HepG2 (cell line): ENCODE data around the gene NUDCD3. TPM values are rescaled to one million over a fixed set of nuclear protein-coding genes. Genes with fewer than 3 reads are reported as not detected.

Experiments
- ATAC-seq: fragments of 200-7000 bp; cut with Tn5 transposase; 3 replicates; pipeline ENCODE4 v1.9.1; 2020; ENCODE audit warnings: mild to moderate bottlenecking, moderate library complexity
- BruUV-seq: library from RNA; stranded (reverse); fragments of 400-500 nt; replicated peaks from 2 replicates; lab custom pipeline; 2021; lab: Mats Ljungman, UMichigan
- CTCF ChIA-PET: fragments of 300-600 bp; formaldehyde crosslinking; extraction: SDS; loops from one replicate; lab custom pipeline; 2021; ENCODE audit warnings: low total read pairs, inconsistent platforms, low intra/inter-chr PET ratio; lab: Yijun Ruan, JAX
- POLR2A ChIA-PET: fragments of 350-600 bp; sonication (Branson Sonifier 250); formaldehyde crosslinking; loops from one replicate; lab custom pipeline; 2020; ENCODE audit warnings: antibody characterized with exemption, inconsistent platforms; lab: Yijun Ruan, JAX
- DNase-seq: peaks from one replicate; pipeline ENCODE4 v3.0.0-alpha.2; 2015; ENCODE audit warnings: low spot score
- FAIRE-seq: peaks from 3 replicates; lab custom pipeline; 2011; peaks lifted over from hg19 to GRCh38; lab: Jason Lieb, UNC
- H2AFZ ChIP-seq: one replicate; pipeline ENCODE4 v1.6.1; 2011; ENCODE audit warnings: low read length, inconsistent platforms
- H3K27ac ChIP-seq: fragments of 300-600 bp; 3 replicates; pipeline ENCODE4 v1.8.0; 2011; ENCODE audit warnings: mixed run types, mild to moderate bottlenecking, mixed read lengths, low read length, inconsistent platforms; ENCODE audit not compliant: insufficient read depth; ENCODE audit errors: extremely low read length
- H3K27me3 ChIP-seq, 2 experiments: fragments of 200-600 bp in 1 of 2; 2 replicates in 1 of 2; 3 replicates in 1 of 2; pipeline versions ENCODE4 v1.6.0 to v1.8.0; 2011; ENCODE audit warnings: low read length in 2 of 2, mild to moderate bottlenecking in 2 of 2, moderate library complexity in 2 of 2, inconsistent platforms in 1 of 2; ENCODE audit not compliant: insufficient read depth in 2 of 2, control insufficient read depth in 1 of 2
- H3K36me3 ChIP-seq, 2 experiments: fragments of 200-600 bp in 1 of 2; replicated peaks in 1 of 2; 2 replicates in 1 of 2; 3 replicates in 1 of 2; pipeline versions ENCODE4 v1.5.1 to v1.8.0; 2011; ENCODE audit warnings: low read length in 2 of 2, inconsistent platforms in 1 of 2; ENCODE audit not compliant: insufficient read depth in 2 of 2, control insufficient read depth in 1 of 2
- H3K4me1 ChIP-seq: 2 replicates; pipeline ENCODE4 v1.5.1; 2012; ENCODE audit warnings: low read length, inconsistent platforms; ENCODE audit not compliant: insufficient read depth
- H3K4me2 ChIP-seq: 2 replicates; pipeline ENCODE4 v1.6.0; 2011; ENCODE audit warnings: low read depth, low read length, inconsistent platforms
- H3K4me3 ChIP-seq, 3 experiments: fragments of 200-600 bp in 1 of 3; sonication (generic), shearing (Covaris generic) in 1 of 3; replicated peaks in 1 of 3; 2 replicates each; pipeline ENCODE4 v1.5.1; 2011 to 2016; ENCODE audit warnings: low read length in 3 of 3, inconsistent platforms in 2 of 3, low read depth in 2 of 3, mild to moderate bottlenecking in 2 of 3, control low read depth in 1 of 3, mixed read lengths in 1 of 3; ENCODE audit not compliant: insufficient read depth in 1 of 3
- H3K79me2 ChIP-seq: one replicate; pipeline ENCODE4 v1.6.1; 2011; ENCODE audit warnings: low read length, inconsistent platforms; ENCODE audit not compliant: insufficient read depth
- H3K9ac ChIP-seq: 2 replicates; pipeline ENCODE4 v1.6.0; 2011; ENCODE audit warnings: mild to moderate bottlenecking, low read depth, low read length, inconsistent platforms; ENCODE audit not compliant: insufficient read depth
- H3K9me3 ChIP-seq: 2 replicates; pipeline ENCODE4 v1.5.1; 2012; ENCODE audit warnings: mild to moderate bottlenecking, low read length
- H4K20me1 ChIP-seq: 2 replicates; pipeline ENCODE4 v1.6.0; 2011; ENCODE audit warnings: inconsistent platforms, mild to moderate bottlenecking, low read length, moderate library complexity; ENCODE audit not compliant: insufficient read depth
- DMTF1 ChIP-seq: sonication (generic); formaldehyde crosslinking; IDR thresholded peaks from 2 replicates; pipeline ENCODE4 v1.4.0; 2020; ENCODE audit warnings: mild to moderate bottlenecking, missing genetic modification reagents
- MIXL1 ChIP-seq: IDR thresholded peaks from 2 replicates; pipeline ENCODE4 v1.6.1; 2016
- NCOA2 ChIP-seq: sonication (generic); formaldehyde crosslinking; IDR thresholded peaks from 2 replicates; pipeline ENCODE4 v1.8.0; 2022; ENCODE audit warnings: inconsistent platforms
- PATZ1 ChIP-seq: sonication (generic); formaldehyde crosslinking; IDR thresholded peaks from 2 replicates; pipeline ENCODE4 v1.4.0; 2020; ENCODE audit warnings: missing genetic modification reagents
- RCOR2 ChIP-seq: IDR thresholded peaks from 2 replicates; pipeline ENCODE4 v1.6.1; 2016; ENCODE audit warnings: missing biosample characterization, missing genetic modification reagents
- TEF ChIP-seq: sonication (generic); formaldehyde crosslinking; IDR thresholded peaks from 2 replicates; pipeline ENCODE4 v1.5.0; 2020; ENCODE audit warnings: missing genetic modification reagents
- ZC3H4 ChIP-seq: sonication (generic); formaldehyde crosslinking; IDR thresholded peaks from 2 replicates; pipeline ENCODE4 v1.4.0; 2020; ENCODE audit warnings: missing genetic modification reagents, borderline replicate concordance
- ZNF646 ChIP-seq: sonication (generic); formaldehyde crosslinking; IDR thresholded peaks from 2 replicates; pipeline ENCODE4 v1.9.0; 2021; ENCODE audit warnings: mild to moderate bottlenecking, missing genetic modification reagents
- WGBS: methylation state at CpG from one replicate; pipeline ENCODE4 v1.1.6; 2017; ENCODE audit warnings: low lambda C conversion rate; 5-methylcytosine and 5-hydroxymethylcytosine counted together
- in situ Hi-C: cut with HindIII; loops from 2 replicates; pipeline ENCODE4 v1.10.0; 2017; ENCODE audit warnings: low pct_unique_long_range_greater_than_20kb; ENCODE audit not compliant: extremely low pct_ligation_motif_present
- intact Hi-C: fragments of 100-400 bp; cut with micrococcal nuclease; formaldehyde crosslinking; loops from one replicate; pipeline ENCODE4 v1.10.0; 2022; ENCODE audit not compliant: unreplicated experiment
- polyA plus RNA-seq, 8 experiments: library from polyadenylated mRNA; depleted of rRNA in 3 of 8; stranded (reverse) in 7 of 8; unstranded in 1 of 8; fragments of >200 nt; fragmentation: Illumina TruSeq in 4 of 8; extraction: Trizol in 4 of 8; gene quantifications; 2 replicates each; pipeline versions ENCODE4 v1.2.1 to v1.2.3, GENCODE V29; 2011 to 2016; ENCODE audit warnings: low read depth in 4 of 8, missing spikeins in 1 of 8, mixed read lengths in 1 of 8; ENCODE audit not compliant: insufficient read depth in 1 of 8
- total RNA-seq, 5 experiments: library from RNA; depleted of rRNA; stranded (reverse); fragments of >200 nt; fragmentation: Illumina TruSeq; extraction: Trizol; gene quantifications; 2 replicates each; pipeline ENCODE4 v1.2.3, GENCODE V29; 2016; ENCODE audit warnings: low read depth in 1 of 5

NUDCD3 gene
- total and polyA plus RNA-seq, 2 of the 13 experiments (the other 11 are each of a cell fraction or from before 2014, with no cell fraction given), result 20.8 to 49.9 TPM

GRCh38 chr7:44505595-44505994 is 15.1 kb upstream of the NUDCD3 start:
- Histone ChIP-seq H3K9me3 (no peaks in the 10 kb centered on the region), H3K79me2 (no peaks in the 10 kb centered on the region), H3K9ac (no peak overlapping the region), H3K4me1 (no peaks in the 10 kb centered on the region; the same call in 1 of the 2 replicates), H3K4me2 (no peak overlapping the region), H3K27ac (no peak overlapping the region), H2AFZ (no peak overlapping the region), H3K27me3 (no peaks in the 10 kb centered on the region), H3K36me3 (no peaks in the 10 kb centered on the region), H3K4me3 (no peak overlapping the region), H4K20me1 (no peaks in the 10 kb centered on the region)
- FAIRE-seq (no peak), DNase-seq (no peak), ATAC-seq (no peak)
- no peak for TF ChIP-seq MIXL1 (CRISPR knock-in tag)
- TF ChIP-seq PATZ1 (CRISPR knock-in tag), result no peak
- TF ChIP-seq NCOA2, result no peak
- TF ChIP-seq DMTF1, result no peak
- TF ChIP-seq TEF (CRISPR knock-in tag), result no peak
- no peak for TF ChIP-seq ZC3H4 (CRISPR knock-in tag)
- no peak for TF ChIP-seq RCOR2 (CRISPR knock-in tag)
- no peak for TF ChIP-seq ZNF646 (CRISPR knock-in tag)
- WGBS, result 40% methylated on average over 3 of the region's 3 CpGs
- intact Hi-C loops (no loop called here), in situ Hi-C loops (no loop called here)
- ChIA-PET CTCF (no interaction called here), POLR2A (interaction anchor here (1.8 kb wide), 1 partner anchor 15 kb away, joined by 4 read pairs; the partner anchor contains the start of gene NUDCD3)
- BruUV-seq, result no TSS peak
